GM12891 (cell line): ENCODE results near the gene IRS1.

ENCODE experiments used
- DNase-seq: peaks from one replicate; pipeline ENCODE4 v3.0.0; 2011; ENCODE audit warnings: low spot score; ENCODE audit not compliant: insufficient read length
- FAIRE-seq: peaks from 2 replicates; lab custom pipeline; 2011; peaks lifted over from hg19 to GRCh38; lab: Jason Lieb, UNC
- PAX5 ChIP-seq: IDR thresholded peaks from 2 replicates; pipeline ENCODE4 v1.6.1; 2011; ENCODE audit warnings: low read length, moderate library complexity, mild to moderate bottlenecking; ENCODE audit not compliant: insufficient read depth, severe bottlenecking
- POLR2A ChIP-seq: IDR thresholded peaks from 2 replicates; pipeline ENCODE4 v1.6.1; 2011; ENCODE audit warnings: low read depth, low read length, control low read depth
- POLR2AphosphoS5 ChIP-seq: IDR thresholded peaks from 2 replicates; pipeline ENCODE4 v1.6.1; 2011; ENCODE audit warnings: low read depth, low read length, control low read depth
- POU2F2 ChIP-seq: IDR thresholded peaks from 2 replicates; pipeline ENCODE4 v1.6.1; 2011; ENCODE audit warnings: low read depth, mild to moderate bottlenecking, control low read depth, low read length, moderate library complexity
- SPI1 ChIP-seq: IDR thresholded peaks from 2 replicates; pipeline ENCODE4 v1.6.1; 2011; ENCODE audit warnings: low read depth, low read length, control low read depth
- TAF1 ChIP-seq: IDR thresholded peaks from 2 replicates; pipeline ENCODE4 v1.6.1; 2011; ENCODE audit warnings: low read depth, low read length, control low read depth

Gene IRS1

GRCh38 chr2:226699321-226699720 lies 100.3 kb downstream of the IRS1 start:
- TF ChIP-seq TAF1 (no peak), SPI1 (no peak), POU2F2 (no peak), POLR2A (no peak), PAX5 (no peak), POLR2AphosphoS5 (no peak)
- DNase-seq (no peak), FAIRE-seq (no peak)

- no peak for TF ChIP-seq PAX5
- no peak for DNase-seq
- no peak for FAIRE-seq
These were observed 100.9 kb downstream of the IRS1 start for GRCh38 chr2:226698671-226699070.

GRCh38 chr2:226694586-226695284 lies 104.9 kb downstream of the IRS1 start:
- no peak for DNase-seq
- FAIRE-seq = no peak
- TF ChIP-seq PAX5 (no peak), POLR2A (no peak), POU2F2 (no peak), SPI1 (no peak), TAF1 (no peak), POLR2AphosphoS5 (no peak)

GRCh38 chr2:226694149-226694548 lies 105.5 kb downstream of the IRS1 start:
- no peak for TF ChIP-seq TAF1
- no peak for TF ChIP-seq SPI1
- DNase-seq (no peak), FAIRE-seq (no peak)

GRCh38 chr2:226693521-226693920 lies 106.1 kb downstream of the IRS1 start:
- FAIRE-seq (no peak), DNase-seq (no peak)
- TF ChIP-seq TAF1 (no peak), POLR2A (no peak), POLR2AphosphoS5 (no peak), SPI1 (no peak), PAX5 (no peak)

GRCh38 chr2:226692521-226693126 lies 107.0 kb downstream of the IRS1 start:
- no peak for FAIRE-seq
- TF ChIP-seq POU2F2 (no peak), TAF1 (no peak), POLR2AphosphoS5 (no peak), PAX5 (no peak), SPI1 (no peak), POLR2A (no peak)
- no peak for DNase-seq

- no peak for TF ChIP-seq TAF1
- TF ChIP-seq POLR2A = no peak
- TF ChIP-seq POLR2AphosphoS5 = no peak
- TF ChIP-seq SPI1 = no peak
- DNase-seq = no peak
- no peak for FAIRE-seq
These were observed 108.4 kb downstream of the IRS1 start for GRCh38 chr2:226691255-226691654.

GRCh38 chr2:226690461-226691024 lies 109.1 kb downstream of the IRS1 start:
- FAIRE-seq = no peak

GRCh38 chr2:226687641-226688253 lies 111.9 kb downstream of the IRS1 start:
- DNase-seq (no peak), FAIRE-seq (no peak)
- TF ChIP-seq POU2F2 (no peak), PAX5 (no peak), TAF1 (no peak), SPI1 (no peak), POLR2AphosphoS5 (no peak), POLR2A (no peak)

More at GRCh38 chr2:226690461-226691024, 109.1 kb downstream of the IRS1 start:
- no peak for DNase-seq
- no peak for TF ChIP-seq TAF1

- DNase-seq = no peak
- TF ChIP-seq PAX5 (no peak), POLR2AphosphoS5 (no peak), SPI1 (no peak), TAF1 (no peak), POU2F2 (no peak), POLR2A (no peak)
- FAIRE-seq = no peak
These were observed 115.1 kb downstream of the IRS1 start for GRCh38 chr2:226684563-226684959.
